T-helper 17 cell (primary cell): ENCODE results near the gene HDAC4. TPM values are rescaled to one million over a fixed set of nuclear protein-coding genes. Genes with fewer than 3 reads are reported as not detected.

Experiments
- ATAC-seq: fragments of 150-1000 bp; cut with Tn5 transposase; 2 replicates; pipeline ENCODE4 v1.10.0; 2021; ENCODE audit warnings: mild to moderate bottlenecking, moderate library complexity
- DNase-seq, 3 donors: peaks; one replicate each; pipeline versions ENCODE4 v3.0.0 to v3.0.0-alpha.2; 2020 to 2021
- H3K9me3 ChIP-seq: one replicate; pipeline ENCODE4 v1.7.0; 2013; ENCODE audit warnings: low read length, mild to moderate bottlenecking; ENCODE audit not compliant: control insufficient read depth, poor library complexity, severe bottlenecking
- H3K27ac Mint-ChIP-seq: one replicate; pipeline ENCODE4 v1.8.0; 2022; ENCODE audit warnings: mild to moderate bottlenecking, moderate library complexity, mixed read lengths
- H3K27me3 Mint-ChIP-seq: one replicate; pipeline ENCODE4 v1.8.0; 2022; ENCODE audit warnings: mixed read lengths
- H3K36me3 Mint-ChIP-seq: one replicate; pipeline ENCODE4 v1.8.0; 2022; ENCODE audit warnings: low read depth, mixed read lengths
- H3K4me1 Mint-ChIP-seq: one replicate; pipeline ENCODE4 v1.8.0; 2022; ENCODE audit warnings: mild to moderate bottlenecking, mixed read lengths
- H3K4me3 Mint-ChIP-seq: one replicate; pipeline ENCODE4 v1.8.0; 2022; ENCODE audit warnings: mild to moderate bottlenecking, moderate library complexity, mixed read lengths
- total RNA-seq, 4 donors: library from RNA in 2 of 4; stranded (reverse) in 2 of 4; gene quantifications; one replicate each; pipeline ENCODE4 v1.2.3 and lab custom pipeline; 2022 to 2026

Gene HDAC4
- total RNA-seq, 2 donors from 2014 or later, result 78.9 to 79.0 TPM

DNA sequence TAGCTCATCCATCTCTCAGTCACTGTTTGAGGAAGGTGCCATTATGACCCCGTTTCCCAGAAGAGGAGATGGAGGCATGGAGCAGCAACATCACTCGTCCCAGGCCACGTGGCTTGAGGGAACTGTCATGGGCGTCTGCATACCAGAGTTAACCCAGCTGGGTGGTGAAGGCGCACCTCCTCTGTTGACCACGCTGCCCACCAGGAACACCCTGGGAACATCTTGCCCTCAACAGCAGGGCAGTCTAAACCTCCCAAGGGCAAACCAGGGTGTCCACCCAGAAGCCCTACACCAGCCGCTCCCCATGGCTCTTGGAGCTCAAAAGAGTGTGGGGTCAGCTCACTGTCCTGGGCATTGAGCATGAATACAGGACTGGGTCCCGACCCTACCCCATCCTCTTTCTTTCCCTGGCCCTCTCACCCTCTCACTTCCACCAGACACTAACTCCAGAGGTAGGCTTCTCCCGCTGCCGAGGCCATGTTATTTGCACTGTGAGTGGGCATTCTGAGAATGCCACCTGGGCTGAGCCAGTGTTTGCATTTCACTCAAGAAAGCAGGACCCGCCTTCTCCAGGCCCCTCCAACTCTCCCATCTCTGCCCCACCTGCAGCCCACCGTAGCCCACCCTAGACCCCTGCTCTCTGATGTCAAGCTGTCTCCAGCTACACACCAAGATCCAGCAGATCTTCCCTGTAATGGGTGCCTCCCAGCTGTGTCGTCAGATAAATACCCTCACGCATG is 259.6 kb downstream of the HDAC4 start:
- H3K9me3 ChIP-seq, result no peaks in the 10 kb centered on the region
- peaks cover 5% of the 10 kb centered on the region for H3K4me1 Mint-ChIP-seq
- H3K27ac Mint-ChIP-seq, result peak overlapping the region; percentile 77
- H3K27me3 Mint-ChIP-seq, result no peaks in the 10 kb centered on the region
- no peak for DNase-seq
- peaks cover 9% of the 10 kb centered on the region for H3K36me3 Mint-ChIP-seq
- ATAC-seq, result no peak
- H3K4me3 Mint-ChIP-seq, result no peak overlapping the region

GRCh38 chr2:239140346-239141020 is 260.3 kb downstream of the HDAC4 start:
- ATAC-seq (no peak), DNase-seq (no peak)
- peaks cover 10% of the 10 kb centered on the region for H3K36me3 Mint-ChIP-seq
- no peaks in the 10 kb centered on the region for H3K9me3 ChIP-seq
- no peak overlapping the region for H3K27ac Mint-ChIP-seq
- no peaks in the 10 kb centered on the region for H3K27me3 Mint-ChIP-seq
- H3K4me1 Mint-ChIP-seq, result peaks cover 5% of the 10 kb centered on the region
- H3K4me3 Mint-ChIP-seq, result no peak overlapping the region

DNA sequence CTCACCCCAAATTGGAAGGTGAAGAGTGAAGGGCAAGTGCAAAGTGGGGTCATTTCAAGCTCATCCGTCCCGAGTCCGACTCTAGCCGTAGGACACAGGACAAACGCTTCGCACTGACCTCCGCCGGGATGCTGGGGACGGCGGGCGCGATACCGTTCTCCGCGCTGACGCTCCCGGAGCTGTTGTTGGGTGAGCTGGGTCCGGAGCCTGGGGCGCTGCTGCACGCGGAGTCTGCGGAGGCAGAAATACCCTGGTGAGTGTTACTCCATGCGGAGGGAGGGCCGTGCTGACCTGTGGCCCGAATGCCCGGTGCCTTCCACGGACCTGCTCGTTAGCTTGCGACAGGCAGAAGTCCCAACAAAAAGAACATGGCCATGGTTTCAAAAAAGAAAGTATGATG is 261.3 kb downstream of the HDAC4 start:
- peaks cover 11% of the 10 kb centered on the region for H3K4me1 Mint-ChIP-seq
- no peak for DNase-seq
- H3K27me3 Mint-ChIP-seq, result no peaks in the 10 kb centered on the region
- no peak overlapping the region for H3K27ac Mint-ChIP-seq
- H3K36me3 Mint-ChIP-seq, result peaks cover 10% of the 10 kb centered on the region
- ATAC-seq, result no peak
- H3K4me3 Mint-ChIP-seq, result no peak overlapping the region
- H3K9me3 ChIP-seq, result no peaks in the 10 kb centered on the region

DNA sequence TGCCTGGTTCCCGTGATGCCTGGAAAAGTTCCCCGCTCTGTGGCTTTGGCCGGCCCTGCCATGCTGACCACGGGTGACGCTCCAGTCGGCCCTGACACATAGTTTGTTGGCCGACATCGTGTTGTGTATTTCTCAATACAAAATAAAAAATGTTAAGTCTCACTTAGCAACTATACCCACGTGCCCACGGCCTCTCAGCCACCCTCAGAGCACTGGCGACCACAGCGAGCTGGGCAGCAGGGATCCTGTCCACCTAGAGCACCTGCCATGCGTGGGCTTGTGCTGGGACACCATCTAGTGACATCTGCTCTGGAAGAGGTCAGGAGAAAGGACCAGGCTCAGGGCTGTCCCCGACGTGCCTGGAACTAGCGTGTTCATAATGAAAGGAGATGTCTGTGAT is 261.7 kb downstream of the HDAC4 start:
- no peaks in the 10 kb centered on the region for H3K27me3 Mint-ChIP-seq
- H3K4me1 Mint-ChIP-seq, result peaks cover 11% of the 10 kb centered on the region
- H3K36me3 Mint-ChIP-seq, result peaks cover 10% of the 10 kb centered on the region
- ATAC-seq (no peak), DNase-seq (no peak)
- no peak overlapping the region for H3K4me3 Mint-ChIP-seq
- H3K27ac Mint-ChIP-seq, result peak overlapping the region; percentile 39
- no peaks in the 10 kb centered on the region for H3K9me3 ChIP-seq

DNA sequence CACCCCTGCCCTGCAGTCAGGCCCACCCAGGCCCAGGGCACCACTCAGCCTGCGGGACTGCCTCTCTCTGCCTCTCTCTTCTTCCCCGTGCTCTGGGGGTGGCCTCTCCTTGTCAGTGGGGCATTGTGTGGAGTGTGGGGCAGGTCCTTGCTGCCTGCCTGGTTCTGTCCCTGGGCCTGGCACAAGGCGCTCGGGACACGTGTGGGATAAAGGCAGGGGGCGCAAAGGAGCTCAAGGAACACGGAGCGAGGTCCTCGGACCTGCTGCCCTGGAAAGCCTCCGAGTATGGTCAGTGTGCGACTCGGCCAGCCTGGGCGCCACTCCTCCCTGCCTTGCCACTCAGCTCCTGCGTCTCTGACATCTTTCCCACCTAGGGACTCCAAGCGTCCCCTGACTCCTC is 262.2 kb downstream of the HDAC4 start:
- Mint-ChIP-seq H3K4me1 (peaks cover 11% of the 10 kb centered on the region), H3K27ac (peak overlapping the region; percentile 39), H3K27me3 (no peaks in the 10 kb centered on the region), H3K4me3 (peak overlapping the region; percentile 41), H3K36me3 (peaks cover 10% of the 10 kb centered on the region)
- DNase-seq (no peak), ATAC-seq (no peak)
- H3K9me3 ChIP-seq, result no peaks in the 10 kb centered on the region

- Mint-ChIP-seq H3K36me3 (peaks cover 10% of the 10 kb centered on the region), H3K4me1 (peaks cover 11% of the 10 kb centered on the region), H3K27ac (no peak overlapping the region), H3K27me3 (no peaks in the 10 kb centered on the region), H3K4me3 (no peak overlapping the region)
- ATAC-seq (no peak), DNase-seq (no peak)
- no peaks in the 10 kb centered on the region for H3K9me3 ChIP-seq
These were observed 262.9 kb downstream of the HDAC4 start for GRCh38 chr2:239137898-239138283.

DNA sequence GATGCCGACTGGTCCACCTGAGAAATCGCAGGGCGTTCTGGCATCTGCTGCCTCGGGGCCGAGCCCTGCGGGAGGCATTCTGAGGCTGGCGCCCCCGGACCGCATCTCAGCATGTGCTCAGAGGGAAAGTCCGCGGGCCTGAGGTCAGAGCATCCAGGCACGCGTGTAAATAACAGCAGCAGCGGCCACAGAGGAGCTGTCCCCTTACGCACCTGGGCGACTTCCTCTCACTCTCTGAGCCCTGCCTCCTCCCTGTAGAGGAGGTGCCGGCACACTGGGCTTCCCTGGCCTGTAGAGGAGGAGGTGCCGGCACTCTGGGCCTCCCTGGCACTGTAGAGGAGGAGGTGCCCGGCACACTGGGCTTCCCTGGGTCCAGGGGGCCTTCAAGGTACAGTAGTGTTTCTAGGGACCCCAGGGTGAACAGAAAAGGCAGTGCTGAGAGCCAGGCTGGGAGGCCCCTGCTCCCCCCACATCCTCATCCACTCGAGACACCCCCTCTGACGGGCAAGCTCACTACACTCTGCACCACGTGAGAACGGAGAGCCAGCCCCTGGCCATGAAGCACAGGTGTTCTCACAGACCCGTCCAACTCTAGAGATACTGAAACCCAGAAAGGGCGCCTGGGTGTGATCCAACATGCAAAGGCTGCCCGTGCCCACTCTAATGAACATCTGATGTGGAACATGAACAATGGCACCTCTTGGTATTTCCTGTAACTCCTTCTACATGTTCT is 263.5 kb downstream of the HDAC4 start:
- H3K27me3 Mint-ChIP-seq, result no peaks in the 10 kb centered on the region
- H3K36me3 Mint-ChIP-seq, result peaks cover 11% of the 10 kb centered on the region
- no peak overlapping the region for H3K4me3 Mint-ChIP-seq
- no peaks in the 10 kb centered on the region for H3K9me3 ChIP-seq
- H3K4me1 Mint-ChIP-seq, result peaks cover 11% of the 10 kb centered on the region
- no peak for ATAC-seq
- no peak overlapping the region for H3K27ac Mint-ChIP-seq
- DNase-seq, result no peak

DNA sequence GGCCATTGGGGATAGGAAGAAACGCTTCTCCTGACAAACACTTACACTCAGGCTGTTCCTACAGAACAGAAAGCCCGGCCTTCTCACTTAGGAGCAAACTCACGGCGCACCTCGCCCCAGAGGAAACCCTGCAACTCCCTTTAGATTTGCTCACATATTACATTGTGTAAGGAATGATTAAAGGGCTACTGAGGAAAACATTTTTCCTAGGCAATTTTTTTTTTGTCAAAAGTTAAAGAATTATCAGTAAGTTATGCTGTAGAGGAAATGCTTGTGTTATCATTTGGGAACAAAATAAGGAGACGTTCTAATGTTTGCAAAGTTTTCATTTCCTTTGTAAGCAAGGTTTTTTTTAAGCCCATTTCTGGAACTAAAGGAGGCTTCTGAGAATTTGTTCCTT is 264.1 kb downstream of the HDAC4 start:
- peaks cover 11% of the 10 kb centered on the region for H3K4me1 Mint-ChIP-seq
- no peaks in the 10 kb centered on the region for H3K27me3 Mint-ChIP-seq
- no peaks in the 10 kb centered on the region for H3K9me3 ChIP-seq
- ATAC-seq, result no peak
- no peak for DNase-seq
- peaks cover 13% of the 10 kb centered on the region for H3K36me3 Mint-ChIP-seq
- H3K4me3 Mint-ChIP-seq, result no peak overlapping the region
- no peak overlapping the region for H3K27ac Mint-ChIP-seq

- DNase-seq (no peak), ATAC-seq (no peak)
- H3K27me3 Mint-ChIP-seq, result no peaks in the 10 kb centered on the region
- H3K36me3 Mint-ChIP-seq, result peaks cover 12% of the 10 kb centered on the region
- no peaks in the 10 kb centered on the region for H3K9me3 ChIP-seq
- no peak overlapping the region for H3K4me3 Mint-ChIP-seq
- H3K27ac Mint-ChIP-seq, result no peak overlapping the region
- H3K4me1 Mint-ChIP-seq, result peaks cover 8% of the 10 kb centered on the region
These were observed 264.6 kb downstream of the HDAC4 start for GRCh38 chr2:239136203-239136602.

DNA sequence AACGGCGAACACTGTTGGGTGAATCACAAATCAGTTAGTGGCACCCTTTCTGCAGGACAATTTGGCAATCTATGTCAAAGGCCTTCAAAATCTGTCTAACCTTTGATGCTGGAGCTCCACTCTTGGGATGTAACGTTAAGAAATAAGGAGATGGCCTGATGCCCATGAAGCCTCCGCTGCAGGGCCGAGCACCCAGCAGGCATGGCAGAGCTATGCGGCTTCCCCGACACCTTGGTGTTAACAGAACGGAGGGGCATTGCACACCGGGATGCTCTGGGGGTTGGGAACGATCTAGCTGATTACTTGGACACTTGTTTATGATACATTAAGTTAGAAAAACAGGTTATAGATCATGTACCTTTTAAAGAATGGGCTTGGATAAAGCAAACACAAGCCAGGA is 265.3 kb downstream of the HDAC4 start:
- Mint-ChIP-seq H3K27me3 (no peaks in the 10 kb centered on the region), H3K4me3 (no peak overlapping the region), H3K27ac (no peak overlapping the region), H3K4me1 (peaks cover 8% of the 10 kb centered on the region), H3K36me3 (peaks cover 12% of the 10 kb centered on the region)
- ATAC-seq (no peak), DNase-seq (no peak)
- H3K9me3 ChIP-seq, result no peaks in the 10 kb centered on the region

DNA sequence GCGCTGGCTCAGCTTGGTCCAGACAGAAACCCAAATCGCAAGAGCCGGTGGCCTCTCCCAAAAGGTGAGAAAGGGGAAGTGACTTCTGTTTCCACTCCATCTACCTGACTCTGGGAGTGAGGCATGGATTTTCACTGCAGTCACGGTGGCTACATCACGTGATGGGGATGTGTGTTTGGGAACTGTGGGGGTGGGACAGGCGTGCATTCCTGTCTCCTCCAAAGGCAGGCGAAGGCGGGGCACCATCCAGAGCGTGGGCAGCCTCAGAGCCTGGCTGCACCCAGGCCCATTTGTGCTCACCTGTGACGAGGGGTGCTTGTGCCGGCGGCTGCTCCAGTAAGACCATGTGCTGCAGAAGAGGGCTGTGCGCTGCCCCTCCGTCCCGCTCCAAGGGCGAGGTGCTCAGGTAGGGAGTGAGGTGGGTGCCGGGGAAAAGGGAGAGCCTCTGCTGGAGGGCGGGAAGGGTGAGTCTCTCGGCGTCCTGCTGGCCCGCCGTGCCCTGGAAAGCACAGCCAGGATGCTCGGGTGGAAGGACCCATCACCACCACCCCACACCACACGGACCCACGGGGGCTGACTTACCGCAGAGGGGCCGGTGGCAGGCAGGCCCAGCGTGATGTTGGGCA is 266.8 kb downstream of the HDAC4 start:
- peaks cover 10% of the 10 kb centered on the region for H3K36me3 Mint-ChIP-seq

GRCh38 chr2:239132786-239133185 is 268.0 kb downstream of the HDAC4 start:
- H3K9me3 ChIP-seq, result no peaks in the 10 kb centered on the region
- no peak for ATAC-seq
- Mint-ChIP-seq H3K4me1 (peaks cover 6% of the 10 kb centered on the region), H3K4me3 (no peak overlapping the region), H3K27me3 (no peaks in the 10 kb centered on the region), H3K36me3 (peaks cover 8% of the 10 kb centered on the region), H3K27ac (no peak overlapping the region)
- DNase-seq, result no peak

More for the DNA sequence above, 266.8 kb downstream of the HDAC4 start:
- Mint-ChIP-seq H3K27ac (no peak overlapping the region), H3K4me1 (peaks cover 6% of the 10 kb centered on the region), H3K4me3 (no peak overlapping the region), H3K27me3 (no peaks in the 10 kb centered on the region)
- DNase-seq (no peak), ATAC-seq (no peak)
- no peaks in the 10 kb centered on the region for H3K9me3 ChIP-seq

DNA sequence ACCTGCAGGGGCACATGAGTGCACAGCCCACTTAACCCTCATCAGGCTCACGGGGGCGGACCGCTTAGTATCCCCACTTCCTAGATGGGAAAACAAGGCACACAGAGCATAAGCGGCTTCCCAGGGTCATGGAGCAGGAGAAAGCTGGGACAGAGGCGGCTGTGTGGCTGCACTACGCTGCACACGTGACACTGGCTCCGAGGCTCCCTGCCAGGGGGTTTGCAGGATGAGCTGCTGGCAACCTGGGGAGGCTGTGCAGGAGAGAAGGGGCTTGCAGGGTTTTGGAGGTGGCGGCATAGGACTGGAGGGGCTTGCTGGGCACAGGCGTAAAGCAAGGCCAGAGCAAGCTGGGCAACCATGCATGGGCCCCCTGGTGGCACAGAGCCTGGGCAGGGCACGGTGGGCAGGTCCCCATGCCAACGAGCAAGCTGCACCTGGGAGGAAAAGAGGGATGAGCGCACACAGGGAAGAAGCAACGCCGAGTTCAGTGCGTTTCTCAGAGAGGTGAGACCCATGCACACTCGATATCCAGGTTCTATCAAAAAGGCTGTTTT is 268.6 kb downstream of the HDAC4 start:
- H3K27me3 Mint-ChIP-seq, result no peaks in the 10 kb centered on the region
- H3K9me3 ChIP-seq, result no peaks in the 10 kb centered on the region
- peaks cover 6% of the 10 kb centered on the region for H3K4me1 Mint-ChIP-seq
- ATAC-seq, result no peak
- H3K4me3 Mint-ChIP-seq, result no peak overlapping the region
- DNase-seq, result no peak
- H3K36me3 Mint-ChIP-seq, result peaks cover 8% of the 10 kb centered on the region
- H3K27ac Mint-ChIP-seq, result no peak overlapping the region
